ENCODE data around the gene ING3.
"Not testable (repeated sequence)": the region's sequence is repeated elsewhere in the genome, so short reads cannot be mapped to it uniquely, and the experiment has no call there.

The ING3 gene

GRCh38 chr7:121000081-121000983, 49.8 kb downstream of the ING3 start:
- in situ Hi-C loops (cut with MboI; ENCODE audit: low sequenced_read_pairs) = no loop called here

- in situ Hi-C loops (cut with MboI; ENCODE audit: low sequenced_read_pairs) = no loop called here
Observed at GRCh38 chr7:121001234-121001906, 50.8 kb downstream of the ING3 start.

- in situ Hi-C loops (cut with MboI; ENCODE audit: low sequenced_read_pairs) = no loop called here
Observed at GRCh38 chr7:121002048-121002756, 51.6 kb downstream of the ING3 start.

DNA sequence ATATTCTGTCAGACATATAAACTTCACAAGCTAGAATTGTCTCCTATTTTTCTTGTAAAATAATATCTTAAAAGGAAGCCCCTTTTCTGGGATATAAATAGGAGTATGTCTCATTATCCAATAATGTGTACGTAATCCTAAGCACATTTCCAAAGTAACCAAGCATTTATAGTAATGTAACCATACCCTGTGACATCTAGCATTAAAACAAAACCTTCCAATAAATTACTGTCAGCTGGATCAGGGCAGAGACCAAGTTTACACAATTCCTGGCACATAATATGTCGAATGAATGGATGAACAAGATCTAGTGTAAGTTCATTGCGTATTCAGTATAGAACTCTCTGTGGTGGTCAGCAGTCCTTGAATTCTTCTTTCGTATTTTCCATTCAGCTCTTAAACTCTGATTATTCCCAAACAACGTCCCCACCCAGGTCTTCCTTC, 52.2 kb downstream of the ING3 start:
- in situ Hi-C loops (cut with MboI; ENCODE audit: low sequenced_read_pairs) = no loop called here

DNA sequence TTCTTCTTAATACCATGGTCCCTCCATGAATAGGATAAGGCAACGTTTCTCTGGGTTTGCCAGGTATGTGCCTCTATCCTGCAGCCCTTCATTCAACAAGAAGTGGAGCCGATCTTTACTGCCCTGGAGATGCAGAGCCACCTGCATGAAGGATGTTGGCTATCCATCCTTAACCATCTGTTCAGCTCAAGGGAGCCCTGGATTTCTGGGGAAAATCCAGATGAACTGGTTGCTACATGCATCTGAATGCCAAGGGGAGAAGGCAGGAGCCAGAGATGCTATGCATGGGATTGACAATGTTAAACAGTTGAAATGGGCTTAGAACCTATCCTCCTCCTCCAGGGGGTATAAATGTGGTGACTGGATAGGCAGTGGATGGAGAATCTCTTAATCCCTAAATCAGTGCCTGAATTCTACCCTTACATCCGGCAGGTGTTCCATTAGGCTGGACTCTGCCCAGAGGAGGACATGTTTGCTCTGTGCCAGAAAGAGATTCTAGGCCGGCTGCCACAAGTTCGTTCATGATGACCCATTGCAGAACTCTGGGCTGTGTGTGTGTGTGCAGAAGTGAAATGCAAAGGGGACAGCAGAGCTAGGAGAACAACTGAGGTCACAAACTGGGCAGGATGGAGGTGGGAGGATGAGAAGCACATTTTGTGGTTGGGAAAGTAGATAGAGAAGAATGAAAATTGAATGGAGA, 53.6 kb downstream of the ING3 start:
- in situ Hi-C loops (cut with MboI; ENCODE audit: low sequenced_read_pairs) = no loop called here

GRCh38 chr7:121005058-121005457, 54.5 kb downstream of the ING3 start:
- in situ Hi-C loops (cut with MboI; ENCODE audit: low sequenced_read_pairs) = not testable (repeated sequence)

- in situ Hi-C loops (cut with MboI; ENCODE audit: low sequenced_read_pairs) = no loop called here
Observed at GRCh38 chr7:121005996-121006584, 55.5 kb downstream of the ING3 start.

- in situ Hi-C loops (cut with MboI; ENCODE audit: low sequenced_read_pairs) = no loop called here
Observed at GRCh38 chr7:121006711-121007315, 56.2 kb downstream of the ING3 start.

DNA sequence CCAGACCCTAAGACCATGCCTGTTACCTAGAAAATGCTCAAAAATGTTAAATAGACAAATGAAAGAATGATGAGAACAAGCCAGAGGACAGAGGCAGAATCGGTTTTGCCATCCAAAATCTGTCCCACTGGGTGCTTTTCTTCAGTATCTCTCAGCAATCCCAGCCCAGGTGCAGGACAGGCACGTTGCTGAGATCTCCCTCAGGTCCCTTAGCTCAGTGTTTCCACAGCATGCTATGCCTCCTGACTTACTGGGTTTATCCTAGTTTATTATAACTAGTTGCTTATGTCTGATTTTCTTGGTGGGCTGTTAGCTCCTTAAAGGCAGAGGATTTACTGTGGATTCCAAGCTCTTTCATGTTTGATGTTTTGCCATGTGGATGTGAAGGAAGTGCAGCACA, 58.2 kb downstream of the ING3 start:
- in situ Hi-C loops (cut with MboI; ENCODE audit: low sequenced_read_pairs) = no loop called here

- in situ Hi-C loops (cut with MboI; ENCODE audit: low sequenced_read_pairs) = no loop called here
Observed at GRCh38 chr7:121011401-121011800, 60.8 kb downstream of the ING3 start.

GRCh38 chr7:121012170-121012874, 61.7 kb downstream of the ING3 start:
- in situ Hi-C loops (cut with MboI; ENCODE audit: low sequenced_read_pairs) = no loop called here

GRCh38 chr7:121012919-121013318, 62.3 kb downstream of the ING3 start:
- in situ Hi-C loops (cut with MboI; ENCODE audit: low sequenced_read_pairs) = no loop called here

DNA sequence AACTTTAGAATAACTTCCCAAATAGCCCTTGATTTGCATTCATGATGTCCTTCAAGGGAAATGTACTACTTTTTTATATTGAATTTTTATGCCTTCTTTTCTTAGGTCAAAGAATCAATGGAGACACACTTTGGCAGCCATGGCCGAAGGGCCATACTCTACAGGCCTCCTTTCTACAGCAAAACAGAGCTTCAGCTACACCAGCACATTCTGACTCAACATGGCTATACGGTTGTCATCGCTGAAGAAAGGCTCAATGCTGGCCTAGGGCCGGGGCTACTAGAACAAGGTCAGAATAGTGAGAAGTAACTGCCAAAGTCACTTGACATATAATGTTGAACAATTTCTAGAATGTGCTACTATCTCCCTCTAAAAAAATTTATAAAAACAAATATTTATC, 65.0 kb downstream of the ING3 start:
- in situ Hi-C loops (cut with MboI; ENCODE audit: low sequenced_read_pairs) = no loop called here

GRCh38 chr7:121016966-121017365, 66.4 kb downstream of the ING3 start:
- in situ Hi-C loops (cut with MboI; ENCODE audit: low sequenced_read_pairs) = no loop called here

- in situ Hi-C loops (cut with MboI; ENCODE audit: low sequenced_read_pairs) = no loop called here
Observed at GRCh38 chr7:121017586-121017985, 67.0 kb downstream of the ING3 start.

DNA sequence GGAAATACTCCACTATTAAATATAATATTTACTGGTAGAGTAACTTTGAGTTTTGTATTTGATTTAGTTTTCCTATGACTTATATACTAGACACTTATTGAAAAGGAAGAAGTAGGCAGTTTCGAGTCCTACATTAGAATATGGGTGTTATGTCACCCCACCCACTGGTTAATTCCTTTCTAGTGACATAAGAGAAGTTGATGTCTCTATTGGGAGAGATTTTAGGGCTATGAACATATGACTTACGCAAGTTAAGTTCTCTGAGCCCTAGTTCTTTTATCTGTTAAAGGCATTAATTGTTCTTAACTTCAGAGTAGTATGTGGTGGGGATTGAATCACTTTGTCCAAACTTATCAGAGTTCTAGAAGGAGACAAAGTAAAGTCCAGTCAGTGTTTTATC, 68.4 kb downstream of the ING3 start:
- in situ Hi-C loops (cut with MboI; ENCODE audit: low sequenced_read_pairs) = no loop called here

- in situ Hi-C loops (cut with MboI; ENCODE audit: low sequenced_read_pairs) = no loop called here
Observed at GRCh38 chr7:121020249-121020988, 69.8 kb downstream of the ING3 start.

- in situ Hi-C loops (cut with MboI; ENCODE audit: low sequenced_read_pairs) = no loop called here
Observed at GRCh38 chr7:121020989-121021969, 70.7 kb downstream of the ING3 start.
